GM19023 (cell line): ENCODE data around the gene ADAMTSL1.

Experiments used
- ATAC-seq: cut with Tn5 transposase; IDR thresholded peaks from one replicate; pipeline ENCODE4 v1.9.1; 2021; ENCODE audit warnings: mild to moderate bottlenecking, moderate library complexity; ENCODE audit not compliant: unreplicated experiment

ADAMTSL1 gene

DNA sequence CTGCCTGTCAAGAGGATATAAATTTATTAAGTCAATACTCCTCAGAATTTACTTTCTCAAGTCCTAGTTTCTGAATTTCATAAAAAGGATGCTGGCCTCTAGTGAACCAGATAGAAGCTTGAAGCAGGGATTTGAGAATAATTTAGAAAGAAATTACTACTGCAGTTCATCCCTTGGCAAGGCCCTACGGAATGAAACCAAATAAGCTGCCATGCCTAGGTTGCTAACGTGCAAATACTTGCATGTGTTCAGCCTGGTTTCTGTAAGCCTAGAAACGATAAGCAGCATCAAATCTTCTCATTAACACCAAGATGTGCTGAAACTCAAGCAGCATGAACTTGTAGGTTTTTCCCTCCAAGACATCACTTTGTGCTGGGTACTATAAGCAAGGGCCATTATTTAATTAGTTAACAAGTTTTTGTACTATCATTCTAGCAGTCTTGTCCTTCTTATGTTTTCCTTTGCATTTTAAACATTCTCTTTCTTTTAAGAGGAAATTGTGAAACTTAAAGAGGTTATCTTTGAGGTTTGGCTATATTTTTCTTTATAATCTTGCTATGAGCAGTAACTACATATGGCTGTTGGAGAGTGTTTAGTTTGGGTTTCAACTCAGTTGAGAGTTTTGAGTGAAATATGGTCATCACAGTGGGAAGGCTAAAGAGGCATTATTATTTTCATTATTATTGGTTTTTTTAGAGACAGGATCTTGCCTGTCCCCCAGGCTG is 71.8 kb downstream of the ADAMTSL1 start:
- ATAC-seq: no peak

DNA sequence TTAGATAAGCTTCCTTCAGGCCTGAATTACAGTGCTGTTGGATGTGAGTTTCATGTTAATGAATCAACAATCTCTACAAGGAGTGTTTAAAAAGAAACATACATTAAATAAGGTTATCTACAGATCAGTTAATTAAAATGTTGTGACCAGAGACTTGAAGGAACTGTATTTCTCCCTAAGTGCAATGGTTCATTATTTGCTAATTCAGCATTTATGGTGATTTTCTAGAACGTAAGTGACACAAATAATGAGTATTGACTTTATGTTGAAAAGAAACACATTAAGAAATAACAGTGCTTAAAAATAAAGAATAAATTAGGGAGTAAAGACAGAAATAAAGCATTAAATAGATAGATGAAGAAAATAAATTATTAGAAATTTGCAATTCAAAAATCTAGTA is 74.5 kb downstream of the ADAMTSL1 start:
- no peak for ATAC-seq

GRCh38 chr9:18549772-18550171 is 75.8 kb downstream of the ADAMTSL1 start:
- no peak for ATAC-seq

GRCh38 chr9:18550286-18550685 is 76.3 kb downstream of the ADAMTSL1 start:
- no peak for ATAC-seq

- no peak for ATAC-seq
Measured at GRCh38 chr9:18554244-18554643, 80.3 kb downstream of the ADAMTSL1 start.

GRCh38 chr9:18555105-18555883 is 81.3 kb downstream of the ADAMTSL1 start:
- ATAC-seq: no peak

- ATAC-seq: no peak
Measured at GRCh38 chr9:18564018-18564880, 90.3 kb downstream of the ADAMTSL1 start.

DNA sequence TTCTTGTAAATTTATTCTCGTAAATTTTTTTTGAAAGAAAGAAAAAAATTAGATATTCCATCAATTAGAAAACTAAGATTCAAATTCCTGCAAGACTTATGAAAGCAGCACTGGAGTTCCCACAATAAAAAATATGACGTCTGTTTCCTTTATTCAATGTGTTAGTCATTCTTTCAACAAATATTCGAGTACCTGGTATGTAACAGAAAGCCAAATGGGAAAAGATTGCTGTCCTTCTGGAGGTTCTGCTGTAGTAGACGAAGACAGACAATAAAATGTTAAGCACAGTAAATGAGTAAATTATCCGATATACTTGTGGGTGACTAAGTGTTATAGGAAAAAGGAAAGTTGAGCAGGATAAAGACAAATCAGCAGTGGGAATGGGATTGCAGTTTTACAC is 92.2 kb downstream of the ADAMTSL1 start:
- no peak for ATAC-seq

DNA sequence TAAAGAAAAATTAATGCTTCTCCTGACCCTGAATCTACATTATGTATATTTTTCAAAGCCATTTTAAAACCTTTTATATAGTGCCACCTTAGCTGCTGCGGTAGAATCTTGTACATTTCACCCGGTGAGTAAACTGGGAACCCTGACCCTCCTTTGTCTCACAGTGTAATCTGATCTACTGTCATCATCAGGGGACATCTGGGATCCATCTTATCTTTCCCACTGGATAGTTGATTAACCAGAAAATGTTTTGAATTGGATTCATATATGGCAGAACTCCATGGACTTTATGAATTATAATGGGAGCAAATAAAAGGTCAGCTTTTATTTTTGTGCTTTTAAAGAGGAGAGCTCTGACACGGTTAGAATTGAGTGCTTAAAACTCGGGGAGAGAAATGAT is 95.0 kb downstream of the ADAMTSL1 start:
- ATAC-seq: no peak

- ATAC-seq: no peak
Measured at GRCh38 chr9:18569941-18570630, 96.1 kb downstream of the ADAMTSL1 start.

GRCh38 chr9:18573021-18573556 is 99.1 kb downstream of the ADAMTSL1 start:
- ATAC-seq: no peak

GRCh38 chr9:18575686-18576085 is 101.7 kb downstream of the ADAMTSL1 start:
- ATAC-seq: no peak

DNA sequence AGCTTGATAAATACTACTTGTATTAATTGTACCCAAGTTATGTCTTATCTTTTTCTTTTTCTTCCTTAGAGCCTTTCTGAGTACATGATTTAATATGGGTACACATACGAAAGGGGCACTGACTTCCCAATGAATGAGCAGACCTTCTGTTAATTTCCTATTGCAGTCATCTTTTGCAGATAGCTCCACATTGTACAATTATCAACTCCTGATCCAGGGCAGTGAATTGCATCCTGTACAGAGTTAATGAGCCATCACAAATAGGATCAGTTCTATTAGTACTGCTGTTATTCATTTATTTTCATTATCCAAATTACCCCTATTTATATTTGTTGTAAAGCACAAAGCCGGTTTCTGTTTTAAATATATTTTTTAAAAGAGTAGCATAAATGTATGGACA is 105.6 kb downstream of the ADAMTSL1 start:
- no peak for ATAC-seq

DNA sequence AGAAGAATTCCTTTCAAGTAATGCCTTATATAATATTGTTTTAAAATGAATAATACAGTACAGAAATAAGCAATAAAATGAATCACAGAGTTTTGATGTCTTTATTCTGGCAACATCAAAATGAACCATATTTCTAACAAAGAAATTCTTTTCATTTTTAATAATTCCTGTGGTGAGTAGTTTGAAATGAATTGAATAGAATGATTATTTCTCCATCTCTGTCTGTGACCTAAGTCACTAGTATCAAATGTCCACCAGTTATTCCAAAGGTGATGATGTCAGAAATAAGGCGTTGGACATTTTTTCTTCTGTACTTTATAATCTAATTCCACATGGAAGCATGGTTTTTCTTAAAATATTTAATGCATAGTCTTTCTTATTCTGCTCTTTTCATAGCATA is 106.2 kb downstream of the ADAMTSL1 start:
- ATAC-seq: no peak

DNA sequence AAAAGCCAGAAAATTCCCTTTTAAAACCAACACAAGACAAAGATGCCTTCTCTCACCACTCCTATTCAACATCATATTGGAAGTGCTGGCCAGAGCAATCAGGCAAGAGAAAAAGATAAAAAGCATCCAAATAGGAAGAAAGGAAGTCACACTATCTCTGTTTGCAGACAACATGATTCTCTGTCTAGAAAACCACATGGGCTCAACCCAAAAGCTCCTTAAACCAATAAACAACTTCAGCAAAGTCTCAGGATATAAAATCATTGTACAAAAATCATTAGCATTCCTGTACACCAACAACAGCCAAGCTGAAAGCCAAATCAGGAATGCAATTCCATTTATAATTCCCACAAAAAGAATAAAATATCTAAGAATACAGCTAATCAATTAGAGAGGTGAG is 112.0 kb downstream of the ADAMTSL1 start:
- no peak for ATAC-seq

DNA sequence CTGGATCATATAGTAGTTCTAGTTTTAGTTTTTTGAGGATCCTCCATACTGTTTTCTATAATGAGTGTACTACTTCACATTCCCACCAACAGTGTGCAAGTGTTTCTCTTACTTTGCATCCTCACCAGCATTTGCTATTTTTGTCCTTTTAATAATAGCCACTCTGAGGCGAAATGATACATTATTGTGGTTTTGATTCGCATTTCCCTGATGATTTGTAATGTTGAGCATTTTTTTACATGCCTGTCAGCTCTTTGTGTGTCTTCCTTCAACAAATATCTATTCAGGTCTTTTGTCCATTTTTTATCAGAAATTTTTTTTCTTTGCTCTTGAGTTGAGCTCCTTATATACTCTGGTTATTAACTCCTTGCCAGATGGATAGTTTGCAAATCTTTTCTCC is 114.0 kb downstream of the ADAMTSL1 start:
- ATAC-seq: no peak

GRCh38 chr9:18591261-18591660 is 117.3 kb downstream of the ADAMTSL1 start:
- ATAC-seq: no peak

- no peak for ATAC-seq
Measured at GRCh38 chr9:18594837-18595236, 120.9 kb downstream of the ADAMTSL1 start.

DNA sequence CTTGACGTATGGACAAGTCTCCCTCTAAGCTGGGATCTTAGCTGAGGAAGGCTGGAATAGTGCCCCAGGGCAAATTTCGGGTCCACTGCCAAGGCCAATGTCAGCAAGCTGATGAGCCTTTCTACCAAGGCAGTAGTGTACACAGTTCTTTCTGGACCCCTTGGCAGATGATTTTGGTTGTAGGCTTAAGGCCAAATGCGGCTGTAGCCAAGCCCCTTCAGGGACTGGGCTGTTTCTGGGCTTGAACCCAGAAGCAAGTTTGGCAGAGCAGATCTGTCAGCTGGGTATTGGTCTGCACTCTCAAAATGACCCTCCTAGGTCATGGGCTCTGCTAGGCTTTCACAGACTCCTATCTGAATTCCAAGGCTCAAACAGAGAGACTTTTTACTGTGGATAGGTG is 121.6 kb downstream of the ADAMTSL1 start:
- no peak for ATAC-seq

DNA sequence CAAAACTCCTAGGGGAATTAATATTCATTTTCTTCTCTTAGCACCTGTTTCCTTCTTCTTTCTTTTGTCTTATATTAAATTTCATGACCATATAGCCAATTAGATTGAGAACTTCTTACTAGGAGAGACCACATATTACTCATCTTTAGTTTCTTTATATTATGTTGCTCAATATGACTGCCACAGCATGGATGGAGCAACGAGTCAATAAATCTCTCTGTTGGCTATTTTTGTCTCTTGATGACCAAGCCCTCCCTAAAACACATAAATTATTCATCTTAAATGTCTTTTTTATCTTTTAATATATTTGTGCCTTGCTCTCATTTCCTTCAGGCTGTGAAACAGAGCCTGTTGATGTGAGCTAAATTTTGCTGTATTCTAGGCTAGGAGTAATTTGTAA is 123.0 kb downstream of the ADAMTSL1 start:
- no peak for ATAC-seq

- ATAC-seq: no peak
Measured at GRCh38 chr9:18598969-18599368, 125.0 kb downstream of the ADAMTSL1 start.
